K562 (cell line): ENCODE measurements around the gene UHMK1. TPM values are rescaled to one million over a fixed set of nuclear protein-coding genes. Genes with fewer than 3 reads are reported as not detected.
A peak's percentile ranks its signal among the peaks of the same experiment; 100 is the strongest.

Experiments used
- ATAC-seq: fragments of 200-7000 bp; cut with Tn5 transposase; 3 replicates; pipeline ENCODE4 v1.9.1; 2020; ENCODE audit warnings: moderate library complexity
- BruUV-seq: library from RNA; stranded (reverse); fragments of 400-500 nt; replicated peaks from 2 replicates; lab custom pipeline; 2021; lab: Mats Ljungman, UMichigan
- CTCF ChIA-PET: fragments of 300-600 bp; formaldehyde crosslinking; extraction: SDS; loops from one replicate; lab custom pipeline; 2021; ENCODE audit warnings: low intra/inter-chr PET ratio; lab: Yijun Ruan, JAX
- POLR2A ChIA-PET: fragments of 300-600, 350-650 bp; sonication (Branson Sonifier 250); formaldehyde crosslinking; extraction: SDS; loops from one replicate; lab custom pipeline; 2021; ENCODE audit warnings: antibody characterized with exemption, inconsistent platforms; lab: Yijun Ruan, JAX
- DNase-seq, 4 experiments: peaks; one replicate each; pipeline versions ENCODE4 v3.0.0 to v3.0.0-alpha.2; 2011 to 2018; ENCODE audit warnings: low spot score in 3 of 4, mixed read lengths in 3 of 4; ENCODE audit errors: extremely low read depth in 1 of 4
- FAIRE-seq: peaks from 2 replicates; lab custom pipeline; 2011; peaks lifted over from hg19 to GRCh38; lab: Jason Lieb, UNC
- H2AFZ ChIP-seq: 2 replicates; pipeline ENCODE4 v1.6.0; 2011; ENCODE audit warnings: low read depth, low read length, control low read depth, inconsistent platforms
- H3K27ac ChIP-seq: fragments of 200-600 bp; 3 replicates; pipeline ENCODE4 v1.8.0; 2011; ENCODE audit warnings: low read depth, mild to moderate bottlenecking, control low read depth, inconsistent platforms, low read length, moderate library complexity, mixed read lengths; ENCODE audit errors: extremely low read depth
- H3K27me3 ChIP-seq, 2 experiments: fragments of 300-600 bp in 1 of 2; 2 replicates in 1 of 2; 3 replicates in 1 of 2; pipeline versions ENCODE4 v1.6.0 to v1.8.0; 2011; ENCODE audit warnings: inconsistent platforms in 2 of 2, low read length in 2 of 2, mild to moderate bottlenecking in 1 of 2, mixed read lengths in 1 of 2, moderate library complexity in 1 of 2; ENCODE audit not compliant: control insufficient read depth in 2 of 2, insufficient read depth in 2 of 2
- H3K36me3 ChIP-seq: fragments of 300-600 bp; 3 replicates; pipeline ENCODE4 v1.8.0; 2011; ENCODE audit warnings: mild to moderate bottlenecking, low read length, inconsistent platforms; ENCODE audit not compliant: control insufficient read depth, insufficient read depth
- H3K4me1 ChIP-seq, 2 experiments: fragments of 200-600 bp in 1 of 2; replicated peaks in 1 of 2; 2 replicates in 1 of 2; 3 replicates in 1 of 2; pipeline versions ENCODE4 v1.5.1 to v1.8.0; 2011; ENCODE audit warnings: inconsistent platforms in 2 of 2, low read length in 2 of 2, mild to moderate bottlenecking in 1 of 2, mixed read lengths in 1 of 2, moderate library complexity in 1 of 2; ENCODE audit not compliant: control insufficient read depth in 2 of 2, insufficient read depth in 2 of 2
- H3K4me2 ChIP-seq: 2 replicates; pipeline ENCODE4 v1.6.1; 2011; ENCODE audit warnings: low read length, control low read depth, inconsistent platforms, mixed read lengths; ENCODE audit not compliant: insufficient read depth
- H3K4me3 ChIP-seq: fragments of 200-600 bp; sonication (generic), shearing (Covaris generic); 2 replicates; pipeline ENCODE4 v1.5.1; 2016; ENCODE audit warnings: control low read depth, inconsistent platforms
- H3K79me2 ChIP-seq: fragments of 200-600 bp; 3 replicates; pipeline ENCODE4 v1.8.0; 2011; ENCODE audit warnings: low read length, inconsistent platforms; ENCODE audit not compliant: control insufficient read depth, insufficient read depth
- H3K9ac ChIP-seq, 2 experiments: 2 replicates each; pipeline versions ENCODE4 v1.6.0 to v1.6.1; 2011; ENCODE audit warnings: low read depth in 2 of 2, low read length in 2 of 2, control low read depth in 1 of 2, inconsistent platforms in 1 of 2, mild to moderate bottlenecking in 1 of 2, mixed read lengths in 1 of 2; ENCODE audit not compliant: insufficient read depth in 1 of 2
- H3K9me1 ChIP-seq: one replicate; pipeline ENCODE4 v1.6.0; 2011; ENCODE audit warnings: inconsistent platforms, mild to moderate bottlenecking, low read length, moderate library complexity; ENCODE audit not compliant: control insufficient read depth, insufficient read depth
- H3K9me3 ChIP-seq: replicated peaks from 2 replicates; pipeline ENCODE4 v1.5.1; 2011; ENCODE audit warnings: low read depth, low read length, inconsistent platforms; ENCODE audit not compliant: control insufficient read depth, insufficient read depth
- H4K20me1 ChIP-seq: replicated peaks from 2 replicates; pipeline ENCODE4 v1.6.1; 2011; ENCODE audit warnings: low read length, inconsistent platforms, mixed read lengths; ENCODE audit not compliant: control insufficient read depth, insufficient read depth
- DPF2 ChIP-seq: fragments of 450-650 bp; IDR thresholded peaks from 2 replicates; pipeline ENCODE4 v1.6.1; 2016
- ESRRA ChIP-seq: fragments of 450-650 bp; IDR thresholded peaks from 2 replicates; pipeline ENCODE4 v1.6.1; 2014; ENCODE audit warnings: low read depth, mild to moderate bottlenecking, moderate library complexity, borderline replicate concordance
- NFIC ChIP-seq: fragments of 450-650 bp; IDR thresholded peaks from 2 replicates; pipeline ENCODE4 v1.6.1; 2017; ENCODE audit warnings: mild to moderate bottlenecking, inconsistent platforms
- NR2C1 ChIP-seq, 2 experiments: fragments of 450-650 bp; IDR thresholded peaks; 2 replicates each; pipeline ENCODE4 v1.6.1; 2017; ENCODE audit warnings: mild to moderate bottlenecking in 2 of 2, antibody characterized with exemption in 1 of 2, inconsistent platforms in 1 of 2, missing compliant biosample characterization in 1 of 2, missing genetic modification characterization in 1 of 2
- THAP12 ChIP-seq: fragments of 250-450 bp; sonication (Bioruptor Pico); IDR thresholded peaks from 2 replicates; pipeline ENCODE4 v1.9.0; 2021; ENCODE audit warnings: mild to moderate bottlenecking, inconsistent platforms
- ZBTB11 ChIP-seq, 3 experiments: fragments of 200-800 bp in 1 of 3; fragments of 250-450 bp in 1 of 3; fragments of 450-650 bp in 1 of 3; sonication (Bioruptor Pico) in 1 of 3; sonication (Bioruptor generic) in 1 of 3; formaldehyde crosslinking in 1 of 3; IDR thresholded peaks; 2 replicates each; pipeline versions ENCODE4 v1.6.1 to v1.8.0; 2016 to 2022; ENCODE audit warnings: mild to moderate bottlenecking in 2 of 3, missing genetic modification characterization in 2 of 3, missing compliant biosample characterization in 1 of 3, moderate library complexity in 1 of 3
- ZNF785 ChIP-seq: fragments of 250-450 bp; sonication (Bioruptor Pico); IDR thresholded peaks from 2 replicates; pipeline ENCODE4 v1.4.0; 2020; ENCODE audit warnings: mild to moderate bottlenecking
- WGBS: fragments of 100-300 bp; shearing (Covaris generic); methylation state at CpG from one replicate; pipeline ENCODE4 v1.1.6; 2016; ENCODE audit warnings: low coverage, mixed read lengths; ENCODE audit not compliant: insufficient coverage; ENCODE audit errors: missing lambda C conversion rate; 5-methylcytosine and 5-hydroxymethylcytosine counted together
- in situ Hi-C: fragments of 300-500 bp; cut with MboI; formaldehyde crosslinking; loops from 4 replicates; pipeline ENCODE4 v1.15.0; 2018; ENCODE audit warnings: inconsistent platforms, mixed read lengths
- intact Hi-C: fragments of 100-400 bp; cut with micrococcal nuclease; formaldehyde crosslinking; loops from 2 replicates; pipeline ENCODE4 v1.14.2; 2022
- polyA plus RNA-seq, 8 experiments: library from polyadenylated mRNA; depleted of rRNA in 4 of 8; stranded (reverse) in 5 of 8; unstranded in 3 of 8; fragments of >200 nt; fragmentation: Nextera tagmentation in 2 of 8; fragmentation: Illumina TruSeq in 1 of 8; extraction: Ambion mirVana in 2 of 8; extraction: Trizol in 1 of 8; gene quantifications; 2 replicates each; pipeline versions ENCODE4 v1.2.1 to v1.2.3, GENCODE V29; 2011 to 2014; ENCODE audit warnings: inconsistent platforms in 1 of 8, missing spikeins in 1 of 8
- total RNA-seq, 7 experiments: library from RNA; depleted of rRNA in 6 of 7; stranded (reverse); fragments of >200 nt in 6 of 7; fragmentation: Illumina TruSeq in 2 of 7; extraction: Trizol in 2 of 7; gene quantifications; 2 replicates each; pipeline versions ENCODE4 v1.2.1 to v1.2.3, GENCODE V29; 2011 to 2021; ENCODE audit warnings: low replicate concordance in 1 of 7

The UHMK1 gene
- total and polyA plus RNA-seq, 9 of the 15 experiments (the other 6 are each of a cell fraction or from before 2014, with no cell fraction given), result 13.1 to 72.4 (median 38.3) TPM

DNA sequence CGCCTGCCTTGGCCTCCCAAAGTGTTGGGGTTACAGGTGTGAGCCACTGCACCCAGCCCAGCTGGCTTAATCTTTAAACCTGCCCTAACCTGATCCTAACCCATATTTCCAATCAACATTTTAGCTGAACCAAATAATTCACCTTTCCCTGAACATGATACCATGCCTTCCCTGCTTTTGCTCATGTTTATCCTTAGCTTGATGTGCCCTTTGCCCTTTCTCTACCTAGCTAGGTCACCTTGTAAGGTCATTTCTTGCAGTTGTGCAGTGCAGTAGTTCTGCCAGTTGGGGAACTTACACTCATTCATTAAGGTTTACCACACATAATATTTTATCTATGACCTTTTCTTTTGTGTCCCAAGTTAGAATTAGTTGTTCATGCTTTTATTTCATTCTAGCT, 69.3 kb downstream of the UHMK1 start:
- H3K4me3 ChIP-seq, result no peak overlapping the region
- H3K27ac ChIP-seq, result no peak overlapping the region
- H3K36me3 ChIP-seq, result peaks cover 69% of the 10 kb centered on the region
- DNase-seq, result no peak
- H3K4me1 ChIP-seq, result peaks cover 8 to 40% of the 10 kb centered on the region in 2 experiments; a peak in 4 of 5 replicates
- H3K79me2 ChIP-seq, result peaks cover 99% of the 10 kb centered on the region
- TF ChIP-seq NR2C1 (IDR thresholded peaks at IDR 0.05) (peak; percentile 51; the same call in 1 of the 2 replicates), NR2C1 (tag; IDR thresholded peaks at IDR 0.05) (peak; percentile 48), ZNF785 (CRISPR knock-in tag) (no peak), ESRRA (0 out of 2 replicates have a peak, but pooled peaks have one; percentile 26)
- no peak for ATAC-seq
- peaks cover 6% of the 10 kb centered on the region; the same call in 1 of the 2 replicates for H4K20me1 ChIP-seq
- ChIA-PET CTCF (no interaction called here), POLR2A (interaction anchor here (0.9 to 4.6 kb wide), 3 partner anchors 10 to 20 kb away, joined by 4 to 35 read pairs (median 5); no protein-coding TSS in a partner anchor)
- no TSS peak for BruUV-seq
- intact Hi-C loops (no loop called here), in situ Hi-C loops (no loop called here)
- H3K4me2 ChIP-seq, result peak overlapping the region; percentile 2; the same call in 1 of the 2 replicates
- no peak overlapping the region for H2AFZ ChIP-seq
- H3K9ac ChIP-seq, result no peak overlapping the region
- WGBS, result 74% methylated on average over 1 of the region's 1 CpG
- H3K27me3 ChIP-seq, result no peaks in the 10 kb centered on the region
- H3K9me3 ChIP-seq, result no peaks in the 10 kb centered on the region
- FAIRE-seq, result no peak
- no peaks in the 10 kb centered on the region for H3K9me1 ChIP-seq

- in situ Hi-C loops (no loop called here), intact Hi-C loops (no loop called here)
- ATAC-seq (peak; percentile 8; the same call in 1 of the 3 replicates), DNase-seq (no peak), FAIRE-seq (no peak)
- Histone ChIP-seq H3K27me3 (no peaks in the 10 kb centered on the region), H3K9ac (no peak overlapping the region; a peak in 1 of 4 replicates), H3K27ac (peak overlapping the region; percentile 53), H4K20me1 (peaks cover 11% of the 10 kb centered on the region; the same call in 1 of the 2 replicates), H2AFZ (no peak overlapping the region), H3K9me1 (no peaks in the 10 kb centered on the region), H3K79me2 (peaks cover 99% of the 10 kb centered on the region), H3K36me3 (peaks cover 85% of the 10 kb centered on the region), H3K4me3 (no peak overlapping the region), H3K4me2 (peak overlapping the region; percentile 25; the same call in 1 of the 2 replicates), H3K9me3 (no peaks in the 10 kb centered on the region), H3K4me1 (peaks cover 6 to 43% of the 10 kb centered on the region in 2 experiments; a peak in 4 of 5 replicates)
- CTCF ChIA-PET, result no interaction called here
- 24% methylated on average over 4 of the region's 4 CpGs for WGBS
- POLR2A ChIA-PET, result interaction anchor here (0.6 to 4.6 kb wide), 4 partner anchors 9 to 1403 kb away, joined by 3 to 35 read pairs (median 4); partner anchors contain the start of gene PPOX
- no TSS peak for BruUV-seq
- no peak for TF ChIP-seq THAP12 (CRISPR knock-in tag)
- peak in 1 of 3 experiments; percentile 69; a peak in 2 of 6 replicates for TF ChIP-seq ZBTB11 (CRISPR knock-in tag; IDR thresholded peaks at IDR 0.05)
- peak; percentile 27; the same call in 1 of the 2 replicates for TF ChIP-seq DPF2
- peak; percentile 64 for TF ChIP-seq NFIC
Measured at GRCh38 chr1:162568802-162569201, 71.2 kb downstream of the UHMK1 start.
